ENCODE data around the gene MOV10L1.

MOV10L1 gene

GRCh38 chr22:50088096-50088495, 1.7 kb upstream of the MOV10L1 start:
- Histone ChIP-seq H3K36me3 (replicated peaks; ENCODE audit: insufficient read depth, low read length) (no peaks in the 10 kb centered on the region), H3K27me3 (replicated peaks; ENCODE audit: insufficient read depth, low read length) (peaks cover 43% of the 10 kb centered on the region), H4K20me1 (ENCODE audit: insufficient read depth, low read length) (no peaks in the 10 kb centered on the region), H3K79me2 (ENCODE audit: low read length) (no peaks in the 10 kb centered on the region), H2AFZ (ENCODE audit: low read length) (no peak overlapping the region), H3K4me1 (ENCODE audit: low read length) (peaks cover 2% of the 10 kb centered on the region; the same call in 1 of the 2 replicates), H3F3A (ENCODE audit: insufficient read depth, low read length) (no peaks in the 10 kb centered on the region), H3K4me3 (ENCODE audit: low read length) (no peak overlapping the region), H3K9me2 (replicated peaks; ENCODE audit: insufficient read depth, low read length) (no peaks in the 10 kb centered on the region), H3K9me3 (replicated peaks; ENCODE audit: insufficient read depth, low read length) (no peaks in the 10 kb centered on the region), H3K9ac (ENCODE audit: low read length) (no peak overlapping the region), H3K27ac (ENCODE audit: low read length) (no peak overlapping the region), H3K4me2 (ENCODE audit: low read depth, low read length) (no peak overlapping the region)
- TF ChIP-seq EZH2 (optimal IDR thresholded peaks at IDR 0.05; ENCODE audit: low read depth, low read length) (no peak), CTCF (IDR thresholded peaks at IDR 0.05; ENCODE audit: low read length) (no peak), EZH2phosphoT487 (IDR thresholded peaks at IDR 0.05; ENCODE audit: low read length) (no peak)
- no peak for DNase-seq

- Histone ChIP-seq H2AFZ (ENCODE audit: low read length) (no peak overlapping the region), H3K4me3 (ENCODE audit: low read length) (no peak overlapping the region), H3K27me3 (replicated peaks; ENCODE audit: insufficient read depth, low read length) (peaks cover 43% of the 10 kb centered on the region), H3K36me3 (replicated peaks; ENCODE audit: insufficient read depth, low read length) (no peaks in the 10 kb centered on the region), H4K20me1 (ENCODE audit: insufficient read depth, low read length) (no peaks in the 10 kb centered on the region), H3K4me1 (ENCODE audit: low read length) (no peaks in the 10 kb centered on the region), H3K9me3 (replicated peaks; ENCODE audit: insufficient read depth, low read length) (no peaks in the 10 kb centered on the region), H3K9me2 (replicated peaks; ENCODE audit: insufficient read depth, low read length) (no peaks in the 10 kb centered on the region), H3K27ac (ENCODE audit: low read length) (no peak overlapping the region), H3K4me2 (ENCODE audit: low read depth, low read length) (no peak overlapping the region), H3F3A (ENCODE audit: insufficient read depth, low read length) (no peaks in the 10 kb centered on the region), H3K9ac (ENCODE audit: low read length) (no peak overlapping the region), H3K79me2 (ENCODE audit: low read length) (no peaks in the 10 kb centered on the region)
- no peak for TF ChIP-seq EZH2 (optimal IDR thresholded peaks at IDR 0.05; ENCODE audit: low read depth, low read length)
- no peak for TF ChIP-seq CTCF (IDR thresholded peaks at IDR 0.05; ENCODE audit: low read length)
- no peak for TF ChIP-seq EZH2phosphoT487 (IDR thresholded peaks at IDR 0.05; ENCODE audit: low read length)
- DNase-seq, result no peak
Observed at GRCh38 chr22:50089231-50089630, 575 bp upstream of the MOV10L1 start.

GRCh38 chr22:50090412-50090714, 557 bp downstream of the MOV10L1 start:
- Histone ChIP-seq H3K9me3 (replicated peaks; ENCODE audit: insufficient read depth, low read length) (no peaks in the 10 kb centered on the region), H4K20me1 (ENCODE audit: insufficient read depth, low read length) (no peaks in the 10 kb centered on the region), H3K9ac (ENCODE audit: low read length) (no peak overlapping the region), H3F3A (ENCODE audit: insufficient read depth, low read length) (no peaks in the 10 kb centered on the region), H3K4me2 (ENCODE audit: low read depth, low read length) (no peak overlapping the region), H3K27ac (ENCODE audit: low read length) (no peak overlapping the region), H3K27me3 (replicated peaks; ENCODE audit: insufficient read depth, low read length) (peaks cover 51% of the 10 kb centered on the region), H3K79me2 (ENCODE audit: low read length) (no peaks in the 10 kb centered on the region), H3K36me3 (replicated peaks; ENCODE audit: insufficient read depth, low read length) (no peaks in the 10 kb centered on the region), H2AFZ (ENCODE audit: low read length) (no peak overlapping the region), H3K9me2 (replicated peaks; ENCODE audit: insufficient read depth, low read length) (no peaks in the 10 kb centered on the region), H3K4me1 (ENCODE audit: low read length) (no peaks in the 10 kb centered on the region), H3K4me3 (ENCODE audit: low read length) (no peak overlapping the region)
- DNase-seq, result no peak
- TF ChIP-seq EZH2phosphoT487 (IDR thresholded peaks at IDR 0.05; ENCODE audit: low read length) (no peak), CTCF (IDR thresholded peaks at IDR 0.05; ENCODE audit: low read length) (no peak)

Measured in MM.1S (cell line).